Epithelial cell of prostate (primary cell): Measurements from ENCODE around the gene HSD17B12.
A peak's percentile ranks its signal among the peaks of the same experiment; 100 is the strongest.
"Not testable (repeated sequence)": the region's sequence is repeated elsewhere in the genome, so short reads cannot be mapped to it uniquely, and the experiment has no call there.

Source experiments
- DNase-seq: peaks from one replicate; pipeline ENCODE4 v3.0.0-alpha.2; 2011; ENCODE audit warnings: low read depth, low spot score
- H3K27ac ChIP-seq: fragments of 450-650 bp; 2 replicates; pipeline ENCODE4 v1.5.1; 2017; ENCODE audit warnings: mild to moderate bottlenecking

The HSD17B12 gene

DNA sequence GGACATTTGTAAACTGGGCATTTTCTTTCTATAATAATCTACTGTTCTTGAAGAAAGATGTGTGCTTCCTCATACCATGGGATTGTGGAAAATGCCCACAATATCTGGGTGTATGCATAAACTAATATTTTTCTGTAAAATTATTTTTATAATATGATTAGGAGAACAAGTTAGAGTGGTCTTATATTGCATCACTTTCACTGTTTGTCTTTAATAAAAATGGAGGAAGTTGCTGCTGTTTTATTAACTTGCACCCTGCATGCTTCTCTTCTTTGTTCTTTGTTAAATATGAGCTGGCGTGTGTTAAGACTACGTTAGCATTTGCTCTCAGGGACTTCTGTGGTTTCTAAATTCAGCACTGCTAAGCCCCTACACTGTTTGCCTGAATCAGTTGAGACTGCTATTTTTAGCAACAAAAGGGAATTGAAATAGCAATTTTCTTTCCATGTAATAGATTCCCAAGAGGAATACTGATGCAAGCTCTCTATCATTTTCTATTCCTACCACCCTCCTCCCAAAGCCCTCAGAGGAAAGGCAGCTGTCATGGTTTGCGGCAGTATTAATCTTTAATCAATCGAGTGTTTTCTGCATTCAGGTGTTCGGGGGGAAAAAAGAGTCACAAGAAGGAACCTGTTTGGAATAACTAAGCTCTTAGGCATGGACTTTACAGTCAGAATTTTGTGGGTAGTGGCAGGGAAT is 56.1 kb downstream of the HSD17B12 start:
- no peak for DNase-seq
- peak overlapping the region; percentile 31 for H3K27ac ChIP-seq

DNA sequence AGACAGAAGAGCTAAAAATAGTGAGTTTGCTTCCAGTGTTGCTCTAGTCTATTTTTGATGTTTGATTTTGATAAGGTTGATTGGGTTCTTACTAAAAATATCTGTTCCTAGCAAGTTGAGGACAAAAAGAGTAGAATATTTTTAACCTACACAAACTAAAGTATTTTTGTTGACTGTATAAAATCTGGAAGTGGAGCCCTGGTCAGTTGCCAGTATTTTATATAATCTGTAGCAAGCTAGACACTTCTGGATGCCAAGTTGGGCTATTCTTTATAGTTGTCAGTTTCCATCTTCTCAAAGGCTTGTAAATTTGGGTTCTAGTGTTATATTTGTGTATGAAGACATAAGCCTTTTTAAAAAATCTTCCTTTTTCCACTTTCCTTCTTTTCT is 56.7 kb downstream of the HSD17B12 start:
- peak overlapping the region; percentile 31 for H3K27ac ChIP-seq
- DNase-seq: no peak

DNA sequence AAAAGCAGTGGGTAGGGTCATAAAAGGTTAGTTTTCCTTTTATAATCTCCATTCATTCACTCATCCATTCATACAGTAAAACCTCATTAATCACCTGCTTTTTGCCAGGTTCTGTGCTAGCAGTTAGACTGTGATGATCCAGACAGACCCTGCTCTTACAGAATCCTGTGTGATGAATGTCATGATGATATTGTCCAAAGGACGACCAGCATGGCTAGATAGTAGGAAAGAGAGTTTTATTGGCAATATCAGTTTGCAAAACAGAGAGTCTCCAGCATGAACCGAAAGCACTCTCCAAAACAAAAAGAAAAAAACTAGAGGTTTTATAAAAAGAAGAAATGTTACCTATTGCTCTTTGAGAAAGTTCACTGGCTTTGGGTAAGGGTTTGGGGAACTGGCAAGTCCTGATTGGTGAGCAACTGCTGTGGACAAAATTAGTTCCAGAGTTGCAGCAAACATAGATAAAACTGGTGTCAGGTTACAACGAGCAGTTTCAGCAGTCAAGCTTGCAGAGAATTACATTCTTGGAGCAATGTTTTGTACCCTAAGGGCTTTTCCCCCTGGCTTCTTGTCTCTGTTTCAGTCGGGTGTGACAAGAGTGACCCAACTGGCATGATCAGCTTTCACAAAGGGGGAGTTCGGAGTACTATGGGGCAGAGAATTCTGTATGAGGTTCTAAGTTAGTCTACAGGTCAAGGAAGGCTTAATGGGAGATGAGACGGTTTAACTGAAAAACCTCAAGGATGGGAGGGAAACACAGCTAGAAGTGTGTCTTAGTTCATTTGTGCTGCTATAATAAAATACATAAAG is 58.3 kb downstream of the HSD17B12 start:
- DNase-seq: peak; percentile 24
- no peak overlapping the region for H3K27ac ChIP-seq

DNA sequence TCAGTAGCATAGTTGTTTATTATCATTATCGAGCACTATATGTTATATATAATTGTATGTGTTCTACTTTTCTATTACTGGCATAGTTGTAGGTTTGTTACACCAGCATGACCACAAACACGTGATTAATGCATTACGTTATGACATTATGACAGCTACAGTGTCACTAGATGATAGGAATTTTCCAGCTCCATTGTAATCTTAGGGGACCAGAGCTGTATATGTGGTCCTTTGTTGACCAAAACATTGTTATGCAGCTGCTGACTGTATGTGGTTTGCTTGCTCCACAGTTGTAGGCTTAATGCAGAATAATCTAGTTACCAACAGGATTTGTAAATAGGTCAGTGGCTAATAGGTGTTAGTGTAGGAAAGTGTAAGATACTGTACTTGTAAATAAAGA is 66.1 kb downstream of the HSD17B12 start:
- no peak for DNase-seq
- no peak overlapping the region for H3K27ac ChIP-seq

DNA sequence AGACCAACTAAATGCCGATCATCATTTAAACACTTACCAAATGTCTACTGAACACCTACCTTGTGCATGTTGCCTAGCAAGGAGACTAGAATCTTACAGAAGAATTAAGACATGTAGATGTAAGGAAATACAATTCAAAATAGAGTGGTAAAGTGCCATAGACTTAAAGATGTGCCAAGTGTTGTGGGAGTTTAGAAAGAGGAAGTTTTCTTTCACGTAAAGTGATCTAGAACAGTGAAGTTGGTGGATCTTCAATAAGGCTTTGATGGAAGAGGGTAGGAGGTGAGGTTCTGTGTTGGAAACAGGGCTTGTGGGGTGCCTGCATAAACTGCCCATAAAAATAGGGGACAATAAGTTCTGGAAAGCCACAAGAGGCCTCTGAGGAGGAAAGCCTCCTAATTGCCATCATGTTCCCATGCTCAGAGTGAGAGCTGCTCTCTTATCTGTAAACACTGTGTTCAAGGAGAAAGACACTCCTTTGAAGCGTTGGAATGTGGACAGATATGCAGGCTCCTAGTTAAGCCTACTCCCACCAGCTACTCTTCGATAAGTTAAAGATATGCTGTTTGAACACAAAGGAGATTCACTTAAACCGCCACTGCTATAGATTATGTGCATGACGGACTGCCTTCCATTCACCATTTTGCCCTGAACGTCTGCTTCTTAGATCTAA is 66.7 kb downstream of the HSD17B12 start:
- no peak overlapping the region for H3K27ac ChIP-seq
- DNase-seq: no peak

DNA sequence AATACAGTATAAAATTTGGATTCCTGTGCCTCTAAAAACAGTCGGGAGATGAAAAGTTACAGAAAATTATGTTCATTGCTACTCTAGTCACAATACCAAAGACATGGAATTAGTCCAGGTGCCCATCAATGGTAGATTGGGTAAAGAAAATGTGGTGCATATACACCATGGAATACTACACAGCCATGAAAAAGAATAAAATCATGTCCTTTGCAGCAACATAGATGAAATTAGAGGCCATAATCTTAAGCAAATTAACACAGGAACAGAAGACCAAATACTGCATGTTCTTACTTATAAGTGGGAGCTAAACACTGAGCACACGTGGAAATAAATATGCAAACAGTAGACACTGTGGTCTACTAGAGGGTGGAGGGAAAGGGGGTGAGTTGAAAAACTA is 67.6 kb downstream of the HSD17B12 start:
- H3K27ac ChIP-seq: no peak overlapping the region
- no peak for DNase-seq

DNA sequence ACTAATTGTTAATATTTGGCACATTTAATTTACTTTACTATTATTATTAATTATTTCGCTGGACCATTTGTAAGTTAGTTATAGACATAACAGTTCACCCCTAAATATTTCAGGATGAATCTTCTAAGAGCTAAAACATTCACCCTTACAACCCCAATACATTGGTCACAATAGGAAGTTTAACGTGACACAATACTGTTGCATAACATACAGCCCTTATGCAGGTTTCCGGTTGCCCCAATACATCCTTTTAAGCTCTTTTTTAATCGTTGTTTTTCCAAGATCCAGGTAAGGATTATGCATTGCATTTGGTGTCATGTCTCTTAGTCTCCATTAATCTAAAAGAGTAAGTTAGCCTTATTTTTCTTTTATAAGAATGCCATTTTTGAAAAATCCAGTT is 71.2 kb downstream of the HSD17B12 start:
- no peak overlapping the region for H3K27ac ChIP-seq
- no peak for DNase-seq

DNA sequence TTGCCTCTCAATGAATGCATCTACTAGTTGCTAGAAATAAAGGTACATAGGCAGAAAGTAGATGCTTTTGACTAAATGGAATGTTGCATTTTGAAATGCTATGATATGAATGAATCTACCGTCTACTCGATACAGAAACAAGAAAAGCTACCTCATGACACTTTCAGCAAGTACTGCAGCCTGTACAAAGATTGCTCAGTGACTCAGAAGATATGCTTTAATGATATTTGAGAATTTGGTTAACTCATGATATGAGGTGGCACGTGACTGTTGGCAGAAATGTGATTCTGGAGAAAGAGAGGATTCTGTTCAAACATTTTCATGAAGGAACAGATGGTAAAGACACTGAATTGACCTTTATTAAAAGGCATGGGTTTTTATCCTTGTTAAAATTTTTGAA is 76.0 kb downstream of the HSD17B12 start:
- DNase-seq: no peak
- H3K27ac ChIP-seq: no peak overlapping the region

DNA sequence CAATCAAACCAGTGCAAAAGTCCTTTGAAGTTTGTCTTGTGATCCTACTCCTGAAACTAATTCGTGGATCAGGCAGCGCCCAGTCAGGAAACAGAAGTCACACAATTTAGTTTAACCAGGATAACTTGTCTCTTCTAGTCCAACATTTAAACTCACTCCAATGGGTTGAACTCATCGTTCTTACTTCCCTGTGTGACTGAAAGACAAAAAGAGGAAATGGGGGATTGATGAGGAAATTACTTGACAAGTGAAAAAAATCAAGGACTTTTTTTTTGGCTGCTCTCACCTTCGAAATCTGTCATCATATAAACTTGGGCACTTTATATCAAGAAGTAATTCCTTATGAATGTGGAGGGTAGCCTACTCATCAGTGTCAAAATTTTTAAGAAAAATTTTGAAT is 78.4 kb downstream of the HSD17B12 start:
- DNase-seq: no peak
- H3K27ac ChIP-seq: no peak overlapping the region

DNA sequence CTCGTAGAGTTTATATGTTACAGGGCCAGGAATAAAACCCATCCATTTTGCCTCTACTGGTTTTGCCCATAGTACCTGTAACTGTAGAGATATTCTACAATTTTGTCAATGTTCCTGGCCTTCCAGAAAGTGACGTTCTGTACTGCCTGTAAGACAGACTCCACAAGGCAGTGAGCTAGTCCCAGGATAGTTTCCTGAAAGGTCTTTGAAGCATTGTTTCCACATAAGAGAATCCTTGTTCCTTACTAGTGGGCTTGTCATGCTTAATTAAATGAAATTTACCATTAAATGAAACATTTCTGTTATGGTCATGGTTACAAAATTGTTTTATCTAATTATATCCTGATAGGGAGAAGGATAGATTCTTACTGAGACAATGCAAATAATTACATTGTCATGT is 80.4 kb downstream of the HSD17B12 start:
- no peak overlapping the region for H3K27ac ChIP-seq
- no peak for DNase-seq

DNA sequence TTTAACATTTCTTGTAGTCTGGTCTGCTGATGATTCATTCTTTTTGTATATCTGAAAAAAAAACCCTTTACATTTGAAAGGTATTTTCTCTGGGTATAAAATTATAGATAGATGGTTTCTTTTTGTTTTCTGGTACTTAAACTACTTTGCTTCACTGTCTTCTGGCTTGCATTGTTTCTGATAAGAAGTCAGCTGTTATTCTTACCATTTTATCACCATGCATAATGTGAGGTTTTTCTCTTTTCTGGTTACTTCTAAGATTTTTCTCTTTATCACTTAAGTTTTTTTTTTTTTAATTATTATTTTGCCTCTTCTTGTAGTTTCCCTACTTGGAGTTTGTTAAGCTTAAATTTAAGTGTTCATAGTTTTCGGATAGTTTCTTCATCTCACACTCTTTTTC is 84.7 kb downstream of the HSD17B12 start:
- H3K27ac ChIP-seq: no peak overlapping the region
- DNase-seq: no peak

DNA sequence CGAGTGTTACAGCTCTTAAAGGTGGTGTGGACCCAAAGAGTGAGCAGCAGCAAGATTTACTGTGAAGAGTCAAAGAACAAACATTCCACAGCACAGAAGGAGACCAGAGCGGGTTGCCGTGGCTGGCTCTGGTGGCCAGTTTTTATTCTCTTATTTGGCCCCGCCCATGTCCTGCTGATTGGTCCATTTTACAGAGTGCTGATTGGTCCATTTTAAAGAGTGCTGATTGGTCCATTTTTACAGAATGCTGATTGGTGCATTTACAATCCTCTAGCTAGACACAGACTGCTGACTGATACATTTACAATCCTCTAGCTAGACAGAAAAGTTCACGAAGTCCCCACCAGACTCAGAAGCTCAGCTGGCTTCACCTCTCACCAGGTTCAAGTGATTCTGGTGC is 88.1 kb downstream of the HSD17B12 start:
- H3K27ac ChIP-seq, DNase-seq: not testable (repeated sequence)

DNA sequence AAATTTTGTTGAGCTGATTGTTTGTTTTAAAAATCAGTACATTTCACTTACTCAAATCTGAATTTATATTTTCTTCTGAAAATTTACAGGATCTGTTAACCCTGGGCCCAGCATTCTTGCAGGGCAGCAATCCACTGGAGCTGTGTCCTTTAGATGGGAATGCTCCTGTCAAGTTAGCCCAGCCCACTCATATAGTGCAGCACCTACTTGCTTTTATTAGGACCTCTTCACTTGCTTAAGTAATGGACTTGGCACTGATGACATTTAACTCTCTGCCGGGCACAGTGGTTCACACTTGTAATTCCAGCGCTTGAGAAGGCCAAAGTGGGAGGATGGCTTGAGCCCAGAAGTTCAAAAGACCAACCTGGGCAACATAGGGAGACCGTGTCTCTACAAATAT is 89.6 kb downstream of the HSD17B12 start:
- DNase-seq: no peak
- no peak overlapping the region for H3K27ac ChIP-seq

DNA sequence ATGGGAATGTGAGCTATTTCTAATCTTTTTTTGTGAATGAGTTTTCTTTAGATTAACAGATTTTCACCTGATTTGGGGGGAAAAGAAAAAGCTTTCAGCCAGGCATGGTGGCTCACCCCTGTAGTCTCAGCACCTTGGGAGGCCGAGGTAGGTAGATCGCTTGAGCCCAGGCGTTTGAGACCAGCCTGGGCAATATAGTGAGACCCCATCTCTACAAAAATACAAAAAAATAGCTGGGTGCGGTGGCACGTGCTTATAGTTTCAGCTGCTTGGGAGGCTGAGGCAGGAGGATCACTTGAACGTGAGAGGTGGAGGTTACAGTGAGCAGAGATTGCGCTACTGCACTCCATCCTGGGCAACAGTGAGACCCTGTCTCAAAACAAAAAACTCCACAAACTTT is 92.2 kb downstream of the HSD17B12 start:
- no peak overlapping the region for H3K27ac ChIP-seq
- DNase-seq: no peak

DNA sequence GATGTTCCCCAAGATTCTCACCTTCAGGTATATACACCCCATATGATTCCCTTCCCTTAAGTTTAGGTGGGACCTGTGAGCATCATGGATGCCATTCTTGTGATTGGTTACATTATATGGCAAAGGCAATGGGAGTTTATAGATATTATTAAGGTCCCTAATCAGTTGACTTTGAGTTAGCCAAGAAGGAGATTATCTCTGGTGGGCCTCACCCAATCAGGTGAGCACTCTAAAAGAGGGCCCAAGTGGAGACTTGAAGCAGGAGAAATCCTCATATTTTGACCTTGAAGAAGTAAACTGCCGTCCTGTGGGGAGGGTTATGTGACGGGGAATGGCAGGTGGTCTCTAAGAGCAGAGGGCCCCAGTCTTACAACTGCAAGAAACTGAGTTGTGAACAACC is 94.2 kb downstream of the HSD17B12 start:
- no peak for DNase-seq
- H3K27ac ChIP-seq: no peak overlapping the region

DNA sequence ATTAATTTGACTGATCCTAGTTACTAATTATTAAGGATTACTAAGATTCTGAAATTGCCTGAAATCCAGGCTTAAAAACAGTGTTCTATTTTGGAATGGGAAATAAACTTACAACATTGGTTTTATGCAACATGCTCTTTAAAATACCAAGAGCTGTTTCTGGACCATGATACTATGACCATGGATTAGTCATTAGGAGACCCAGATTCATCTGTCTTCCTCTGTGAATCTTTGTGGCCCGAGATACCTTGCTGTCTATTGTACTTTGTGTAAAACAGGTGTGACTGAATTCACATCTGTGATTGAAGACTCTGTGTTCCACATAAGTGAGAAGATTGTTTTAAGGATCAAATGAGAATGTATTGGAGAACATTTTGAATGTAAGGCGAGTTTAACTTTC is 98.8 kb downstream of the HSD17B12 start:
- no peak overlapping the region for H3K27ac ChIP-seq
- no peak for DNase-seq

DNA sequence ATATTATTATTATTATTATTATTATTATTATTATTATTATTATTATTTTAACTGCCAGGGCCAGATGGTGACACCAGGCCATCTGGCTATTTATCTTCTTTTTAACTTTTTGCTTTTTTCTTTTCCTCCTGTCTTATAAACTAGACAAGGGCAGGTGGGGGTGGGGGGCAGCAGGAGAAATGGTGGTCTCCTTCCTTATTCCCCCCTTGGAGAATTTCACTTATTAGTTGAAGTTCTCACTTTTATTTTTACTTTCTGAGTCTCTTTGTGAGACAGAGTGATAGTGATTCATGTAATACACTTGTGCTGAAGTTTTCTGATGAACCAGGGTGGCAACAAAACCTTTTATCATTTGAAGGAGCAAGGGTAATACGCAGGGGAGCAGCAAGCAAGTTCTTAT is 103.8 kb downstream of the HSD17B12 start:
- no peak overlapping the region for H3K27ac ChIP-seq
- no peak for DNase-seq

DNA sequence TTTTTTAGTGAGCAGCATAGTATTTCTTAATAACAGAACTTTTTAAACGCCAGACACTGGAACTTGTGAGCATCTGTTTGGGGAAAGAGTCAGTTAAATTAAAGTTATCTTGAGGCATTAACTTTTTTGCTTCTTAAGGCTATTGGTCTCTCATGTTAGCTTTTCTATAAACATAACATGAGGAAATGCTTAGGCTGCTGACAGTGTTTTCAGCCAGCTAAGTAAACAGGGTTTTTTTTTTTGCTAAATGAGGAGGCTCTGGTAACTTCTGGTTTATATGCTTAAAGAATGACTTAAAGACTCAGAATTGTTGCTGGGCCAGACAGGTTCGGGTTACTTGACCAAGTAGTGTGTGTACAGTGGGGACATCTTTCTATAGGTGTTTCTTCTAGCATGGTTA is 104.3 kb downstream of the HSD17B12 start:
- no peak for DNase-seq
- no peak overlapping the region for H3K27ac ChIP-seq

DNA sequence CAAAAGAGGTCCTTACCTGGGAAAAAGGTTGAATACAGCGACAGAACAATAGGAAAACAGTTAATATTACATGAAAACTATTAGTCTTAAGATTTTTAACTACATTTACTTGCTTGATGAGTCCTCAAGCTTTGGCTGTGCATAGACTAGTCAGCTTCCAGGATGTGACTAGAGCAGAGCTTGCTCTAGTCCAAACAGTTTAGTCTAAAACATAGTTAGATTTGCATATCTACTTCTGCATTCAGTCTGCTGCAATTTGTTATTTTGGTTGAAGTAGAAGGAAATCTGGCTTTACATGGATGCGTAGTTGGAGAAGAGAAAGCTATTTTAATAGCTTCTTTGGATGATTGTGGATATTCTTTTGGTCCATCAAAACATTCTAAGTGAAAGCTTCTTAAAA is 104.8 kb downstream of the HSD17B12 start:
- H3K27ac ChIP-seq: no peak overlapping the region
- DNase-seq: no peak

DNA sequence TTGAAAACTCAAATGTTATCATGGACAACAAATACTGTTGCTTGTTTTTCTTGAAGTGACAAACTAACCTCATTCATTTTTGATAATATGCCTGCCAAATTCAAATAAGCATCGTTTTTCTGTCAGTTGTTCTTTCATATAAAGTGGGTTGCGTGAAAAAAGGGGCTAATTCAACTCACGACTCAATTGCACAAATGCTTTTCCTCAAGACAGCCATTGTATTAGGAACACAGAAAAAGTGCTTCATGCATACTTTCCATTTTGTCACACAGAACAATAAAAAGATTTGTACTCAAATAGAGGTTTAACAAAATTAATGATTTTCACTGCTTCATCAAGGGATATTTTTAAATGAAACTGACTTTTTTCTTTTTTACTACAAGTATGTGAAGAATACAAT is 105.5 kb downstream of the HSD17B12 start:
- no peak for DNase-seq
- H3K27ac ChIP-seq: no peak overlapping the region

DNA sequence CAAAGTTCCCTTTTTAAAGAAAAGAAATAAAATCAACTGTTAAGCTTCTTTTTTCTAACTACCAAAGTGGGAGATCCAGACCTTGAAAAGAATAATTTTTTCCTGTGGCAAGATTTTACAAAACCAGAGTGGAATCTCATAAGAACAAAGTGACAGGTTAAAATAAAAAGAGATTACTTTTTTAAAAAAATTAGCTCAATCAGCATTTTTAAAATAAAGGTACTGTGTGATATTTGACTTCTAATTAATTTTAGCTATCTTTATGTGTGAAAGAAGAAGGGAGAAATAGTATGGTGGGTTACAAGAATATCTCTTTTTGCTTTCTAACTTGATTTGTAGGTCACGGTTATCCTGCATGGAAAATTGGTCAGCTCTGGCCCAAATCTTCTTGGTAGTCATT is 107.3 kb downstream of the HSD17B12 start:
- DNase-seq: no peak
- peak overlapping the region; percentile 98 for H3K27ac ChIP-seq
